CMK (cell line): Measurements from ENCODE around the gene RNF180.
"Not testable (repeated sequence)": the region's sequence is repeated elsewhere in the genome, so short reads cannot be mapped to it uniquely, and the experiment has no call there.

ENCODE experiments used
- DNase-seq: peaks from one replicate; pipeline ENCODE4 v3.0.0-alpha.2; 2010; ENCODE audit warnings: low read depth

The RNF180 gene

DNA sequence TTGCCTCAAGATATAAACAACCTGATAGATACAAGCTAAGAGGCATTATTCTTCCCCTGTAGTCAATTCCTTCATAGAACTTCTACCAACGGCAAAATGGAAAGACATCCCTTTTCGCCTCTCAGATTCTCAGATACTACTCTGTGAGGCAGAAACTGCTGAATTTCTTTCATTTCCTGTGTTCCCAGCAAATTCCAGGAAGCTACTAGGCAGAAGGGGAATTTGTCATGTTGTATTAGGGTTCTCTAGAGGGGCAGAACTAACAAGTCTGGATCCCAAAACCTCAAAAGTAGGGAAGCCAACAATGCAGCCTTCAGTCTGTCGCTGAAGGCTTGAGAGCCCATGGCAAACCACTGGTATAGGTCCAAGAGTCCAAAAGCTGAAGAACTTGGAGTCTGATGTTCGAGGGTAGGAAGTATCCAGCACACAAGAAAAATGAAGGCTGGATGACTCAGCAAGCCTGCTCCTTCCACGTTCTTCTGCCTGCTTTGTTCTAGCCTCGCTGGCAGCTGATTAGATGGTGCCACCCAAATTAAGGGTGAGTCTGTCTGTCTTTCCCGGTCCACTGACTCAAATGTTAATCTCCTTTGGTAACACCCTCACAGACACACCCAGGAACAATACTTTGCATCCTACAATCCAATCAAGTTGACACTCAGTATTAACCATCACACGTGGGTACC lies 15.2 kb downstream of the RNF180 start:
- no peak for DNase-seq

- DNase-seq: no peak
Observed at GRCh38 chr5:64181440-64181839, 15.8 kb downstream of the RNF180 start.

GRCh38 chr5:64183956-64184355 lies 18.3 kb downstream of the RNF180 start:
- DNase-seq: no peak

- DNase-seq: no peak
Observed at GRCh38 chr5:64184832-64185231, 19.2 kb downstream of the RNF180 start.

DNA sequence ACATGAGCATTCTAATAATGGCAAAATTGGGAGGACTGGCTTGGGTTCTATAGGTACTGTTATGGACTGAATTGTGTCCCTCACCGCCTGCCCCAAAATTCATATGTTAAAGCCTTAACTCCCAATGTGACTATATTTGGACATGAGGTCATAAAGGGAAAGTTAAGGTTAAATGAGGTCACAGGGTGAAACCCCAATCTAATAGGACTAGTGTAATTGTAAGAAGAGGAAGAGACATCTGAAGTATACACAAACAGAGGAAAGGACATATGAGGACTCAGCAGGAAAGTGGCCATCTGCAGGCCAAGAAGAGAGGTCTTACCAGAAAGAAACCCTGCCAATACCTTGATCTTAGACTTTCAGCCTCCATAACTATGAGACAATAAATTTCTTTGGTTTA lies 23.1 kb downstream of the RNF180 start:
- DNase-seq: no peak

- DNase-seq: no peak
Observed at GRCh38 chr5:64190562-64191306, 25.1 kb downstream of the RNF180 start.

DNA sequence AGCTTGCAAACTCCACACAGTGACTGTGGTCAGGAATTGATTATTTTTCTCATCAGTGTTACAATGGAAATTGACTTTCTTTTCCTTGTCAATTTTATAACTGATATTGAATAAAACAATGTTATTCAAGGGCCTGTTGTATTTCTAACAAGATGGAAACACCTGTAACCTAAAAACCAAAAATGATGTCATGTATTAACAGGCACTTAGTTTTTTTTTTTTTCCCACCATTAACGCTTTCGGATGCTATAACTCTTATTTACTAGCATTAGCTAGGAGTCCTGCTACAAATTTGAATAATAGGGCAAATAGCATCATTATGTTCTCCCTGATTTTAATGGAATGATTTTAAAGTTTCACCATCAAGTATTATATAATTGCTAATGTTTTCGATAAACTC lies 30.3 kb downstream of the RNF180 start:
- no peak for DNase-seq

DNA sequence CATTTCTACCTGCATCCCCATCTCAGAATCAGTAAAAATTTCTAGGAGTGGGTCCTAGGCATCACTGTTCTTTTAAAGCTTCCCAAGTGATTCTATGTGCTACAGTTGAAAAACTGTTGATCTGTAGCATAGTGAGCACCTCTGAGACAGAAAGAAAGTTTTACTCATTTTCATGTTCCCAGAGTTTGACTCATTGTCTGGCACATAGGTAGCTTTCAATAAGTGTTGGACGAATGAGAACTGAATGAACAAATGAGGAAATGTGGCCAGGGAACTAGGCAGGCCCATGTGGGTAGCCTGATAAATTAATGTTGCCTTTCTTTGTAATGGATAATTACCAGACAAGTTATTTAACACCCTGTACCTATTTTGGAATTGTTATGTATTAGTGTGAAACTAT lies 33.8 kb downstream of the RNF180 start:
- no peak for DNase-seq

GRCh38 chr5:64201996-64202395 lies 36.4 kb downstream of the RNF180 start:
- DNase-seq: no peak

GRCh38 chr5:64206653-64207052 lies 41.0 kb downstream of the RNF180 start:
- DNase-seq: no peak

GRCh38 chr5:64207978-64208377 lies 42.3 kb downstream of the RNF180 start:
- no peak for DNase-seq

DNA sequence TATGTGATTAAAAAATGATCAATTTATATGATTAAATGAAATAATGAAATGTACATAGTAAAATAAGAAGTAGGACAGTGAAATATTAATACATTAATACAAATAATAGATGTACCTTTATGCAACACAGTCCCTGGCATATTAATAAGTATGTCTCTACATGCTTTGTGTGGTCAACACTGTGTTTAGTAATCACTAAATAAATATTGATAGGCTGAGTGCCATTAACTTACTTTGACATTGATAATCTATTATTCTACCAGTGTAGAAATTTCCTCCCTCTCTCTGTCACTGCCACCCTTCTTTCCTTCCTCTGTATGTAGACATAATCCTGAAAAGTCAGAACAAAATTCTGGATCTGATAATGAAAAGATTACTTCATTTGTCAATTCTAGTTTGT lies 43.7 kb downstream of the RNF180 start:
- DNase-seq: no peak

DNA sequence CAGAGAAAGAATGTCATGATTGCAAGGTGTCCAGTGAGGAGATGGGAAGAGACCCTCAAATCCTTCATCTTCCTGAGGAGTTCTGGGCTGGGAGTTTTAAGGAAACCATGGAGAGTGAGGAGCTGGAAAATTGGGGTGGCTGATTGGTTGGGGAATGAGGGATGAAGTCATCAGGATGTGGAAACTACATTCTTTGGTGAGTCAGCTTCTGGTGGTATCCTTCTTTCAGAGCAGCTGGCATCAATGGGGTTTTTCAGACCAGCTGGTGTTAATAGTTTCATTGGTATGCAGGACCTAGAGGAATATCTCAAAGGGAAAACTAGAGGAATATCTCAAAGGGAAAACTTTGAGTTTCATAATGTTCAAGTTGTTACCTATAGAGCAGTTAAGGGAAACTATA lies 45.2 kb downstream of the RNF180 start:
- no peak for DNase-seq

- no peak for DNase-seq
Observed at GRCh38 chr5:64213011-64213410, 47.4 kb downstream of the RNF180 start.

DNA sequence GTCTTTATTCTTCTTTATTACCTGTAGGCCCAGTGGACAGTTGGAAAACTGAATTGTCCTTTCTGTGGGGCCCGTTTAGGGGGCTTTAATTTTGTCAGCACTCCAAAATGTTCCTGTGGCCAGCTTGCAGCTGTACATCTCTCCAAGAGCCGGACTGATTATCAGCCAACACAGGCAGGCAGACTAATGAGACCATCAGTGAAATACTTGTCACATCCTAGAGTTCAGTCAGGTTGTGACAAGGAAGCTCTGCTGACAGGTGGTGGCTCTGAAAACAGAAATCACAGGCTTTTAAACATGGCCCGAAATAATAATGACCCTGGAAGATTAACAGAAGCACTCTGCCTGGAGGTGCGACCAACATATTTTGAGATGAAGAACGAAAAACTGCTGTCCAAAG lies 47.9 kb downstream of the RNF180 start:
- no peak for DNase-seq

DNA sequence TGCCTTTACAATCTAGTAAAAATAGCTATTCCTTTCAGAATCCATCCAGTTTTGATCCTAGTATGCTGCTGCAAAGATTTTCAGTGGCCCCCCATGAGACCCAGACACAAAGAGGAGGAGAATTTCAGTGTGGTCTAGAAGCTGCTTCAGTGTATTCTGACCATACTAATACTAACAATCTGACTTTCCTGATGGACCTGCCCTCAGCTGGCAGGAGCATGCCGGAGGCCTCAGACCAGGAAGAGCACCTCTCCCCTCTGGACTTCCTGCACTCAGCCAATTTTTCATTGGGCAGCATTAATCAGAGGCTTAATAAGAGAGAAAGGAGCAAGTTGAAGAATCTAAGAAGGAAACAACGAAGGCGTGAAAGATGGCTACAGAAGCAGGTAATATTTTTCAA lies 48.5 kb downstream of the RNF180 start:
- no peak for DNase-seq

DNA sequence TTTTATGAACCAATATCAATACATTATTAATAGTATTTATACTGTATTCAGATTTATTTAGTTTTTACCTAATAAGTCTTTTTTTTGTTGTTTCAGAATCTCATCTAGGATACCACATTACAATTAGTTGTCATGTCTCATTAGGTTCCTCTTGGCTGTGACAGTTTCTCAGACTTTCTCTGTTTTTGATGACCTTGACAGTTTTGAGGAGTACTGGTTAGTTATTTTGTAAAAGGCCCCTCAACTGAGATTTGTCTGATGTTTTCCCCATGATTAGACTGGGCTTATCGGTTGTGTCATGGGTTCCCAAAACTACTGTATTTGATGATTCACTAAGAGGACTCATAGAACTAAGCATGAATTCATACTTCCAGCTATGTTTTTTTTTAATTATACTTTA lies 56.3 kb downstream of the RNF180 start:
- DNase-seq: no peak

DNA sequence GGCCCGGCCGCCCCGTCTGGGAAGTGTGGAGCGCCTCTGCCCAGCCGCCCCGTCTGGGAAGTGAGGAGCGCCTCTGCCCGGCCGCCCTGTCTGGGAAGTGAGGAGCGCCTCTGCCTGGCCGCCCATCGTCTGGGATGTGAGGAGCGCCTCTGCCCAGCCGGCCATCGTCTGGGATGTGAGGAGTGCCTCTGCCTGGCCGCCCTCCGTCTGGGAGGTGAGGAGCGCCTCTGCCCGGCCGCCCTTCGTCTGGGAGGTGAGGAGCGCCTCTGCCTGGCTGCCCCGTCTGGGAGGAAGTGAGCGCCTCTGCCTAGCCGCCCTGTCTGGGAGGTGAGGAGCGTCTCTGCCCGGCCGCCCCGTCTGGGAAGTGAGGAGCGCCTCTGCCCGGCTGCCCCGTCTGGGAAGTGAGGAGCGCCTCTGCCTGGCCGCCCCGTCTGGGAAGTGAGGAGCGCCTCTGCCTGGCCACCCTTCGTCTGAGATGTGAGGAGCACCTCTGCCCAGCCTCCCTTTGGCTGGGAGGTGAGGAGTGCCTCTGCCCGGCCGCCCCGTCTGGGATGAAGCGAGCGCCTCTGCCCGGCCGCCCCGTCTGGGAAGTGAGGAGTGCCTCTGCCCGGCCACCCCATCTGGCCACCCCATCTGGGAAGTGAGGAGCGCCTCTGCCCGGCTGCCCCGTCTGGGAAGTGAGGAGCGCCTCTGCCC lies 59.8 kb downstream of the RNF180 start:
- not testable (repeated sequence) for DNase-seq

GRCh38 chr5:64227131-64227537 lies 61.5 kb downstream of the RNF180 start:
- not testable (repeated sequence) for DNase-seq

- no peak for DNase-seq
Observed at GRCh38 chr5:64229163-64229774, 63.6 kb downstream of the RNF180 start.

DNA sequence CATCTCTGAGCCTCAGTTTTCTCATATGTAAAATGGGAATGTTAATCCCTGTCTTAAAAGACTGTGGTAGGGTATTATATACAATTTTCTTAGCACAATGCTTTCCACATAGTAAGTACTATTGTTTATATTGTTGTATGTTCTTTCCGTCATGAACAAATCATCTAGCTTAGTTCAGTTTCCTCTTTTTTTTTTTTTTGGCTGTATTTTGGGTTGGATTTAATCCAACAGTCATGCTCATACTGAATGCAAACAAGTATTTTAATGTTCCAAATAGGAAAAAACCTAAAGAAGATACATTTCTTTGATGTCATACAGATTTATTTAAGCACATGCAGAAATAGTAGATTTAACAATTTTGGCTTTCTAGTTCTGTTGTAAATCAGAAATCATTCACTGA lies 95.1 kb downstream of the RNF180 start:
- no peak for DNase-seq

DNA sequence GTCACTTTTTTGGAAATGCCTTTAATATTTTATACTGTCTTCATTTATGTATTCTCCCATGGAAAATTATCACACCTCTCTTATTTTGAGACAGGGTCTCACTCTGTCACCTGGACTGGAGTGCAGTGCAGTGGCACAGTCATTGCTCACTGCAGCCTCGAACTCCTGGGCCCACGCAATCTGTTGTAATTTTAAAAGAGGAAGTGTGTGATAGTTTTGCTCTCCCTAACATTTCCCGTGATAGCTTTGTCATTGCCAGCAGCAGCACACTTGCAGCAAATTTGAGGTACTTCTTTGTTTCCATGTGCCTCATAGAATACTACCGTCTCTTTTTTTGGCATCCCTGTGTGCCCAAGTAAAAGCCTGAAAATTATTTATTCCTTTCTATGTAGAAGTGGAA lies 103.5 kb downstream of the RNF180 start:
- no peak for DNase-seq

GRCh38 chr5:64273276-64273675 lies 107.6 kb downstream of the RNF180 start:
- no peak for DNase-seq
